B cell (primary cell): ENCODE results near the gene ZNF831. TPM values are rescaled to one million over a fixed set of nuclear protein-coding genes. Genes with fewer than 3 reads are reported as not detected.
A peak's percentile ranks its signal among the peaks of the same experiment; 100 is the strongest.

Experiments used
- ATAC-seq: fragments of 200-7000 bp; cut with Tn5 transposase; one replicate; pipeline ENCODE4 v1.10.0; 2021; ENCODE audit warnings: low read depth, mild to moderate bottlenecking, moderate number of reproducible peaks, moderate library complexity
- CTCF ChIA-PET: fragments of 350-600 bp; sonication (Branson Sonifier 250); formaldehyde crosslinking; loops from one replicate; lab custom pipeline; 2021; ENCODE audit warnings: antibody characterized with exemption, inconsistent platforms; lab: Charles Lee
- POLR2A ChIA-PET: fragments of 350-600 bp; sonication (Branson Sonifier 250); formaldehyde crosslinking; loops from one replicate; lab custom pipeline; 2021; ENCODE audit warnings: antibody characterized with exemption; lab: Charles Lee
- DNase-seq: peaks from one replicate; pipeline ENCODE4 v3.0.0; 2013
- H2AFZ ChIP-seq: 2 replicates; pipeline ENCODE4 v1.6.1; 2012; ENCODE audit warnings: mild to moderate bottlenecking, low read depth, low read length; ENCODE audit not compliant: insufficient read depth, poor library complexity, severe bottlenecking
- H3K27ac ChIP-seq, 2 donors: 1 replicate in 1 of 2; 2 replicates in 1 of 2; pipeline ENCODE4 v1.5.1; 2012 to 2013; ENCODE audit warnings: low read length in 2 of 2, mild to moderate bottlenecking in 2 of 2, moderate library complexity in 1 of 2
- H3K27me3 ChIP-seq, 4 experiments: fragments of 200-600 bp in 1 of 4; sonication (generic) in 1 of 4; replicated peaks in 1 of 4; 1 replicate in 2 of 4; 2 replicates in 2 of 4; pipeline versions ENCODE4 v1.6.1 to v1.7.0; 2013 to 2016; ENCODE audit warnings: low read length in 3 of 4, mild to moderate bottlenecking in 2 of 4, mixed read lengths in 1 of 4, moderate library complexity in 1 of 4; ENCODE audit not compliant: insufficient read depth in 4 of 4, control insufficient read depth in 3 of 4; ENCODE audit errors: control extremely low read depth in 1 of 4
- H3K36me3 ChIP-seq, 2 experiments: replicated peaks in 1 of 2; 1 replicate in 1 of 2; 2 replicates in 1 of 2; pipeline versions ENCODE4 v1.6.1 to v1.7.1; 2013; ENCODE audit warnings: low read length in 1 of 2; ENCODE audit not compliant: insufficient read depth in 2 of 2, control insufficient read depth in 1 of 2; ENCODE audit errors: control extremely low read depth in 1 of 2, extremely low read depth in 1 of 2
- H3K4me1 ChIP-seq, 2 donors: fragments of 200-600 bp in 1 of 2; sonication (generic) in 1 of 2; 1 replicate in 1 of 2; 2 replicates in 1 of 2; pipeline versions ENCODE4 v1.5.1 to v1.6.1; 2013 to 2017; ENCODE audit warnings: low read length in 2 of 2; ENCODE audit not compliant: control insufficient read depth in 2 of 2, insufficient read depth in 2 of 2
- H3K4me2 ChIP-seq: replicated peaks from 2 replicates; pipeline ENCODE3; 2012; ENCODE audit warnings: mild to moderate bottlenecking, low read depth, low read length; ENCODE audit not compliant: poor library complexity, severe bottlenecking
- H3K4me3 ChIP-seq, 5 experiments: fragments of 200-600 bp in 1 of 5; sonication (generic) in 1 of 5; 1 replicate in 3 of 5; 2 replicates in 2 of 5; pipeline versions ENCODE4 v1.5.1 to v1.7.0; 2011 to 2016; ENCODE audit warnings: low read length in 4 of 5, mild to moderate bottlenecking in 4 of 5, low read depth in 2 of 5, control low read depth in 1 of 5, moderate library complexity in 1 of 5; ENCODE audit not compliant: insufficient read depth in 1 of 5; ENCODE audit errors: control extremely low read depth in 1 of 5, extremely low read depth in 1 of 5
- H3K79me2 ChIP-seq: fragments of 200-600 bp; sonication (generic); one replicate; pipeline ENCODE4 v1.6.0; 2016; ENCODE audit warnings: low read length; ENCODE audit not compliant: control insufficient read depth, insufficient read depth
- H3K9ac ChIP-seq: fragments of 200-600 bp; sonication (generic); 2 replicates; pipeline ENCODE4 v1.6.1; 2017; ENCODE audit warnings: mild to moderate bottlenecking, low read length, moderate library complexity
- H3K9me3 ChIP-seq, 3 donors: one replicate each; pipeline versions ENCODE4 v1.6.1 to v1.7.1; 2013; ENCODE audit warnings: low read length in 2 of 3; ENCODE audit not compliant: control insufficient read depth in 2 of 3, insufficient read depth in 1 of 3; ENCODE audit errors: control extremely low read depth in 1 of 3
- H4K20me1 ChIP-seq: 2 replicates; pipeline ENCODE4 v1.6.0; 2012; ENCODE audit warnings: mild to moderate bottlenecking, low read length; ENCODE audit not compliant: insufficient read depth, control insufficient read depth, poor library complexity, severe bottlenecking
- H3K27ac Mint-ChIP-seq: one replicate; pipeline ENCODE4 v1.8.0; 2021; ENCODE audit warnings: mixed read lengths
- H3K27me3 Mint-ChIP-seq: one replicate; pipeline ENCODE4 v1.8.0; 2021; ENCODE audit warnings: mixed read lengths
- H3K4me1 Mint-ChIP-seq: one replicate; pipeline ENCODE4 v1.8.0; 2021; ENCODE audit warnings: mixed read lengths
- H3K4me3 Mint-ChIP-seq: one replicate; pipeline ENCODE4 v1.8.0; 2021; ENCODE audit warnings: mixed read lengths
- H3K9me3 Mint-ChIP-seq: one replicate; pipeline ENCODE4 v1.8.0; 2022; ENCODE audit warnings: mixed read lengths; ENCODE audit not compliant: insufficient read depth
- EZH2 ChIP-seq: IDR thresholded peaks from 2 replicates; pipeline ENCODE4 v1.6.1; 2012; ENCODE audit warnings: borderline replicate concordance, low read depth, mild to moderate bottlenecking, moderate library complexity, low read length; ENCODE audit not compliant: insufficient read depth, poor library complexity, severe bottlenecking
- WGBS: methylation state at CpG from one replicate; pipeline ENCODE4 v1.1.5; 2013; ENCODE audit warnings: missing lambda C conversion rate; ENCODE audit not compliant: insufficient coverage; 5-methylcytosine and 5-hydroxymethylcytosine counted together
- intact Hi-C: fragments of 100-400 bp; cut with micrococcal nuclease; formaldehyde crosslinking; loops from one replicate; pipeline ENCODE4 v1.10.0; 2022
- polyA plus RNA-seq: library from polyadenylated mRNA; depleted of rRNA; stranded (reverse); fragments of >200 nt; gene quantifications from 2 replicates; pipeline ENCODE4 v1.2.3, GENCODE V29; 2012
- total RNA-seq, 2 donors: library from RNA; stranded (reverse); fragments of 120-200 nt in 1 of 2; gene quantifications; 1 replicate in 1 of 2; 2 replicates in 1 of 2; pipeline versions ENCODE4 v1.2.3 to v1.2.4, GENCODE V29; 2013 to 2022
- TF ChIP-seq, protein P1 (sequence below): fragments of 200-600 bp; IDR thresholded peaks from one replicate; pipeline ENCODE4 v1.8.0; 2022; ENCODE audit warnings: antibody characterized with exemption, mild to moderate bottlenecking

The ZNF831 gene
- total and polyA plus RNA-seq, 2 donors (not counting 1 experiment from before 2014, with no cell fraction given): 1.7 to 14.1 TPM

DNA sequence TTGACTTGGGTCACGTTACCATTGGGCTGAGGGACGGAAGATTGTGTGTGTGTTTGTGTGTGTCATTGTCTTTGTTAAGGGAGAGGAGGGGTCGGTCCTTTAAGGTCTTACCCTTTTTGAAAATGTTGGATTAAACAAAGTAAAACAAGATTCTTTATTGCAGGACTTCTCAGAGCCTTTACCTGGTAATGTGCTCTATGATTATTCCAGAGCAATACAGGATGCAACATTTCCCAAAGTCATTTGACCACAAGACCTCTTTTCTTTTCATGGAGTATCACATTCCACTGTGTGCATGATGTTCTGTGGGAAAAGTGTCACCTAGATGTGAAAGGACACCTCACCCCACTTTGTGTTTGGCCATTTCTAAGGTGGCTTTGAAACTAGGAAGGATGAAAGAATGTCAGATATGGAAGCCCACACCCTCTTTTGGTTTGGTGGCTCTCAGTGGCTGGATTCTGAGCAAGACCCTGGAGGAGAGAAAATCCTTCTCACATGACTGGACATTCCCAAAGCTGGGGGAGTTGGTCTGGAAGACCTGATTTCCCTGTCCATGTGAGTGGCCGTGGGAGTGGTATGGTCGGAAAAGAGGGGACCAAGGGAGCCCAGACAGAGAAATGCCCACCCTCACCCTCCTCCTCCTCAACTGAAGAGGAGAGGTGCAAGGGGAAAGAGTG is 18.2 kb upstream of the ZNF831 start:
- Histone ChIP-seq H3K4me3 (no peak overlapping the region), H2AFZ (peak overlapping the region; percentile 55), H3K9me3 (peaks cover 0 to 4% (median 0%) of the 10 kb centered on the region in 3 donors), H3K9ac (no peak overlapping the region), H4K20me1 (no peaks in the 10 kb centered on the region), H3K36me3 (no peaks in the 10 kb centered on the region), H3K4me2 (peak overlapping the region; percentile 49), H3K27me3 (no peaks in the 10 kb centered on the region), H3K27ac (no peak overlapping the region), H3K79me2 (peaks cover 7% of the 10 kb centered on the region), H3K4me1 (peaks cover 43 to 44% of the 10 kb centered on the region in 2 donors)
- WGBS: 100% methylated on average over 2 of the region's 5 CpGs
- Mint-ChIP-seq H3K27ac (peak overlapping the region; percentile 81), H3K27me3 (no peaks in the 10 kb centered on the region), H3K4me1 (peaks cover 60% of the 10 kb centered on the region), H3K9me3 (peaks cover 2% of the 10 kb centered on the region), H3K4me3 (peak overlapping the region; percentile 63)
- ChIA-PET POLR2A (no interaction called here), CTCF (interaction anchor here (0.7 to 1.6 kb wide), 2 partner anchors 23 to 275 kb away, joined by 3 read pairs; no protein-coding TSS in a partner anchor)
- intact Hi-C loops: loop anchor here (5.0 kb wide), 1 partner anchor 37 kb away; no protein-coding TSS in a partner anchor
- DNase-seq (no peak), ATAC-seq (no peak)
- TF ChIP-seq, protein P1, sequence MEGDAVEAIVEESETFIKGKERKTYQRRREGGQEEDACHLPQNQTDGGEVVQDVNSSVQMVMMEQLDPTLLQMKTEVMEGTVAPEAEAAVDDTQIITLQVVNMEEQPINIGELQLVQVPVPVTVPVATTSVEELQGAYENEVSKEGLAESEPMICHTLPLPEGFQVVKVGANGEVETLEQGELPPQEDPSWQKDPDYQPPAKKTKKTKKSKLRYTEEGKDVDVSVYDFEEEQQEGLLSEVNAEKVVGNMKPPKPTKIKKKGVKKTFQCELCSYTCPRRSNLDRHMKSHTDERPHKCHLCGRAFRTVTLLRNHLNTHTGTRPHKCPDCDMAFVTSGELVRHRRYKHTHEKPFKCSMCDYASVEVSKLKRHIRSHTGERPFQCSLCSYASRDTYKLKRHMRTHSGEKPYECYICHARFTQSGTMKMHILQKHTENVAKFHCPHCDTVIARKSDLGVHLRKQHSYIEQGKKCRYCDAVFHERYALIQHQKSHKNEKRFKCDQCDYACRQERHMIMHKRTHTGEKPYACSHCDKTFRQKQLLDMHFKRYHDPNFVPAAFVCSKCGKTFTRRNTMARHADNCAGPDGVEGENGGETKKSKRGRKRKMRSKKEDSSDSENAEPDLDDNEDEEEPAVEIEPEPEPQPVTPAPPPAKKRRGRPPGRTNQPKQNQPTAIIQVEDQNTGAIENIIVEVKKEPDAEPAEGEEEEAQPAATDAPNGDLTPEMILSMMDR: no peak
- TF ChIP-seq EZH2: no peak
